Cardiac fibroblast (primary cell): Measurements from ENCODE around the gene VNN1.
A peak's percentile ranks its signal among the peaks of the same experiment; 100 is the strongest.

Source experiments
- DNase-seq, 2 donors: peaks; one replicate each; pipeline versions ENCODE4 v3.0.0 to v3.0.0-alpha.2; 2010; ENCODE audit warnings: low read depth in 2 of 2
- H3K4me3 ChIP-seq, 2 donors: replicated peaks in 1 of 2; 1 replicate in 1 of 2; 2 replicates in 1 of 2; pipeline ENCODE4 v1.5.1; 2011; ENCODE audit warnings: low read depth in 2 of 2, low read length in 2 of 2, mild to moderate bottlenecking in 2 of 2, moderate library complexity in 1 of 2
- CTCF ChIP-seq: IDR thresholded peaks from one replicate; pipeline ENCODE4 v1.5.1; 2011; ENCODE audit warnings: low read depth, mild to moderate bottlenecking, low read length, inconsistent platforms

VNN1 gene

DNA sequence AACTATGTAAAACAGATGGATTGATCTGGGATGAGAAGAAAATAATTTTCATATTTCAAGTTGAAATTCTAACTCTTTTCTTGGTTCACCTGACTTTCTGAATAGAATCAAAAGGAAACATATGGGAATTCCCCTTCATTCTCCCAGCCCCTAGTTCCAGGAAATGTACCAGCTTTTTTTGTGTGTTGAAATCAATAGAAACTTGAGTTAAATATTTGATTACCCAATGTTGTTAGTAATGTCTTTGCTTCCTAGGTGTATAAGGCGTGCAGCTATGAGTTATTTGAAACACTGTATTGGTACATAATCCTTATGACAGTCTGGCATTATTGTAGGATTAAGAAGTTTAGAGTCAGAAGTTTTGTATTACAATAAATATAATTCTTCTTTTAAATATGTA is 22.4 kb upstream of the VNN1 start:
- no peak for TF ChIP-seq CTCF
- peak; percentile 7 to 72 for DNase-seq

DNA sequence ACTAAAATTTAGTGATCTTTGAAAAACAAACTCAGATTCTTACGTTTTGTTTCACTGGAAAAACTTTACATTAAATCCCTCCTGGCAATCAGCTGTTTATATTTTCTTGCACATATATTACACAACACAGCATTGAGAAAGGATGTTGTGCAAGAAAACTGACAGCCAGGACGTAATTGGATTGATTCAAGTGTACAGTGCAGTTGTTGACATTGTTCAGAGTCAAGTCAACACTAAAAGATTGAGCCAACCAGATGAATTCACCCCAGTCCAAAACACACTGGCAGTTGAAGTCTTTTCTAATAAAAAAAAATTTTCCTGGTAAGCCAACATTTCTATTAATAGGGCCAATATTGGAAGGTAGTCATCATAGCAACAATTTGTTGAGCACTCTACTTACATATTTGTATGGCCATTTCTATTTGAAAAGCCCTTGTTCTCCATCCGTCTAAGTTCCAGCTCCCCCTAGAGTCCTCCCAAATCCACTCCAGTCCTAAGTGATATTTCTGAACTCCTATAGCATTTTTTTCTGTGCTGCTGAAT is 20.9 kb upstream of the VNN1 start:
- no peak overlapping the region for H3K4me3 ChIP-seq
- peak; percentile 67 to 81 for DNase-seq
- TF ChIP-seq CTCF = peak; percentile 40

More for the DNA sequence above, 22.4 kb upstream of the VNN1 start:
- H3K4me3 ChIP-seq = no peak overlapping the region

DNA sequence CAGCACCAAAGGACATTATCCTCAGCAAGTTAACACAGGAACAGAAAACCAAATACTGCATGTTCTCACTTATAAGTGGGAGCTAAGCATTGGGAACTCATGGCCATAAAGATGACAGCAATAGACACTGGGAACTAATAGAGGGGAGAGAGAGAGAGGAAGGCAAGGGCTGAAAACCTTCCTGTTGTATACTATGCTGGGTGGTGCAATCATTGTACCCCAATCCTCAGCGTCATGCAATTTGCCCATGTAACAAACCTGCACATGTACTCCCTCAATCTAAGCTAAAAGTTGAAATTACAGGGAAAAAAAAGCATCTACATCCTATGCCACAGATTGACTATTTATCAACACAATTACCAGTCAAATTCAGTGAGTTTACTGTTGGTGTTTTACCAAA is 20.0 kb upstream of the VNN1 start:
- no peak for TF ChIP-seq CTCF
- DNase-seq = no peak
- no peak overlapping the region for H3K4me3 ChIP-seq

DNA sequence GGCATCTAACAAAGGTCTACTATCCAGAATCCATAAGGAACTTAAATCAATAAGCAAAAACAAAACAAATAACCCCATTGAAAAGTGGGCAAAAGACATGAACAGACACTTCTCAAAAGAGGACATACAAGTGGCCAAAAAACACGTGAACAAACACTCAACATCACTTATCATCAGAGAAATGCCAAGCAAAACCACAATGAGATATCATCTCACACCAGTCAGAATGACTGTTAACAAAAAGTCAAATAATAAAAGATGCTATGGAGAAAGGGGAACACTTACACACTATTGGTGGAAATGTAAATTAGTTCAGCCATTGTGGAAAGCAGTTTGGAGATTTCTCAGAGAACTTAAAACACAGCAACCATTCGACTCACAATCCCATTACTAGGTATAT is 19.4 kb upstream of the VNN1 start:
- no peak for TF ChIP-seq CTCF
- no peak for DNase-seq
- H3K4me3 ChIP-seq = no peak overlapping the region

GRCh38 chr6:132731086-132731485 is 17.2 kb upstream of the VNN1 start:
- peak in 1 of 2 donors; percentile 14 for DNase-seq
- no peak for TF ChIP-seq CTCF

DNA sequence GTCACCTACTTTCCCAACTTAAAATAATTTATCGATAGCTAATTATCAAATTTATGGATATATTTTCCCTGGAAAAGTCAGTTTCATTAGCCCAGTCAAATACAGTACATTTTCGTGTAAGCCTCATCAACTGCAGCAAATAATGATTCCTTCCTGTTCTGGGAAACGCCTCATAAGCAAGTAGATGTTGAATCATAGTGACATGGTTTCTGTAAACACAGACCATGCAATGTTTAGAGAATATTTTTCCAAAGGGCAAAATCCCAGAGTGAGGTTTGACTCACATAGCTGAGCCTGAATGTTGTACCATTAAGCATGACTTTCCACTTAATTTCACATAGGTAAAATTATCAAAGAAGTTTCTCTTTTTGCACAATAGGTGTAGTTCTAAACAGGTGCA is 16.7 kb upstream of the VNN1 start:
- peak; percentile 10 to 63 for DNase-seq
- TF ChIP-seq CTCF = no peak
- no peak overlapping the region for H3K4me3 ChIP-seq

More at GRCh38 chr6:132731086-132731485, 17.2 kb upstream of the VNN1 start:
- H3K4me3 ChIP-seq = no peak overlapping the region

DNA sequence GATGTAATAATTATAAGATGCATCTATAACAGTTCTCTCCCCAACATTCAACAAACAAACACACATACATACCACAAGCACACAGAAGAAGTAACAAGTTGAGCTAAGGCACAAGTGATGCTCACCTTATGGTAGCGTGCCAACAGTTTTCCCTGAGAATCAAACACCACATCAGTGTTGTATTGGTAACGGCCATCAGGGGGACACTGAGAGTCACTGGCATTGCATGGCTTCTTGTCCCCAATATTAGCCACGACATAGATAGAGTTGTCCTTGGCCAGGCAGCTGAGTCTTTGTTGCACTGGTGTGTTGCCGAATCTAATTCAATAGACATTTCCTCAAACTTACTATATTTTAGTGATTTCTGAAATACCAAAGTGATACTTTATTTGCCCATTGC is 14.8 kb upstream of the VNN1 start:
- TF ChIP-seq CTCF = no peak
- no peak overlapping the region for H3K4me3 ChIP-seq
- DNase-seq = no peak
